ENCODE measurements around the gene CANX.
"Not testable (repeated sequence)": the region's sequence is repeated elsewhere in the genome, so short reads cannot be mapped to it uniquely, and the experiment has no call there.

The CANX gene

DNA sequence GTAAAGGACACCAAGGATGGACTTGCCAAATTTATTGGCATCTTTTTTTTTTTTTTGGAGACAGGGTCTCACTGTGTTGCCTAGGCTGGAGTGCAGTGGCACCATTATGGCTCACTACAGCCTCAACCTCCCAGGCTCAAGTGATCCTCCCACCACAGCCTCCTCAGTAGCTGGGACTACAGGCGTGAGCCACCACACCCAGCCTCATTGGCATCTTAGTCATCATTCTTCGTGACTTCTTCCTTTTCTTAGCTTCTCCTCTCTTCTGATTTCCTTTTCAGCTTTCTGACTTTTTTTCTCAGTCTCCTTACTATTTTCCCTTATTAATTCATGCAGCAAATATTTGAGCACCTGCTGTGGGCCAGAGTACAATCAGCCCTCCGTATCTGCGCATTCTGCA is 40.0 kb downstream of the CANX start:
- no peak for DNase-seq (ENCODE audit: low read depth, low spot score)
- Histone ChIP-seq H3K9ac (ENCODE audit: insufficient read length) (no peak overlapping the region), H3K9me3 (ENCODE audit: low read depth, low read length) (no peaks in the 10 kb centered on the region), H3K27ac (no peak overlapping the region), H3K36me3 (ENCODE audit: insufficient read depth, low read length) (peaks cover 38% of the 10 kb centered on the region), H3K4me3 (no peak overlapping the region)
- TF ChIP-seq EZH2 (IDR thresholded peaks at IDR 0.05) (no peak), FOXP2 (optimal IDR thresholded peaks at IDR 0.05; ENCODE audit: control extremely low read depth, extremely low read length, insufficient read depth) (no peak), POLR2AphosphoS5 (IDR thresholded peaks at IDR 0.05; ENCODE audit: borderline replicate concordance, low read depth, low read length) (no peak)

DNA sequence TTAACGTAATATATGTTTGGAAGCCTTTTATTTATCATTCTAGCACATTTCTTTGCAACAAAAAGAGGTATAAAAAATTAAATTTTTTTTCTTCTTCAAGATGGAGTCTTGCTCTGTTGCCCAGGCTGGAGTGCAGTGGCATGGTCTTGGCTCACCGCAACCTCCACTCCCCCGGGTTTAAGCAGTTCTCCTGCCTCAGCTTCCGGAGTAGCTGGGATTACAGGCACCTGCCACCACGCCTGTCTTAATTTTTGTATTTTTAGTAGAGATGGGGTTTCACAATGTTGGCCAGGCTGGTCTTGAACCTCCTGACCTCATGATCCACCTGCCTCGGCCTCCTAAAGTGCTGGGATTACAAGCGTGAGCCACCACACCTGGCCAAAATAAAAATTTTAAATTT is 45.3 kb downstream of the CANX start:
- H3K36me3 ChIP-seq (ENCODE audit: insufficient read depth, low read length), result peaks cover 25% of the 10 kb centered on the region
- not testable (repeated sequence) for DNase-seq (ENCODE audit: low read depth, low spot score); H3K9ac ChIP-seq (ENCODE audit: insufficient read length); H3K9me3 ChIP-seq (ENCODE audit: low read depth, low read length); H3K27ac ChIP-seq; H3K4me3 ChIP-seq

DNA sequence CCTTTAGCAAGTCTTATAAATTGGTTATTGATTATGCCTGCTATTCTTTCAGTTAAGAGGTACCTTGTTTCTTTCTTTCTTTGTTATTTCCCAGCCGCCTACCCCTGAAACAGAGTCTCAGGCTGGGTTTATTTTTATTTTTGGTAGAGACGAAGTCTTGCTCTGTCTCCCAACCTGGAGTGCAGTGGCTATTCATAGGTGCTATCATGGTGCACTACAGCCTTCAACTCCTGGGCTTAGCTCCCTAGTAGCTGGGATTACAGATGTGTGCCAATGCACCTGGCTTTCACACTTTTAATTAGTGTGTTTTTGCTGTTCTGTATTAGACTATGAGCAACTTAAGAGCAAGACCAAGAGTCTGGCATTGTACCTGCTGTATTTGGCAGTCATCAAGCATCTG is 48.1 kb downstream of the CANX start:
- no peak for DNase-seq (ENCODE audit: low read depth, low spot score)
- TF ChIP-seq FOXP2 (optimal IDR thresholded peaks at IDR 0.05; ENCODE audit: control extremely low read depth, extremely low read length, insufficient read depth), result no peak
- no peak for TF ChIP-seq POLR2AphosphoS5 (IDR thresholded peaks at IDR 0.05; ENCODE audit: borderline replicate concordance, low read depth, low read length)
- TF ChIP-seq EZH2 (IDR thresholded peaks at IDR 0.05), result no peak
- Histone ChIP-seq H3K9me3 (ENCODE audit: low read depth, low read length) (no peaks in the 10 kb centered on the region), H3K4me3 (no peak overlapping the region), H3K36me3 (ENCODE audit: insufficient read depth, low read length) (peaks cover 29% of the 10 kb centered on the region), H3K27ac (no peak overlapping the region), H3K9ac (ENCODE audit: insufficient read length) (no peak overlapping the region)

DNA sequence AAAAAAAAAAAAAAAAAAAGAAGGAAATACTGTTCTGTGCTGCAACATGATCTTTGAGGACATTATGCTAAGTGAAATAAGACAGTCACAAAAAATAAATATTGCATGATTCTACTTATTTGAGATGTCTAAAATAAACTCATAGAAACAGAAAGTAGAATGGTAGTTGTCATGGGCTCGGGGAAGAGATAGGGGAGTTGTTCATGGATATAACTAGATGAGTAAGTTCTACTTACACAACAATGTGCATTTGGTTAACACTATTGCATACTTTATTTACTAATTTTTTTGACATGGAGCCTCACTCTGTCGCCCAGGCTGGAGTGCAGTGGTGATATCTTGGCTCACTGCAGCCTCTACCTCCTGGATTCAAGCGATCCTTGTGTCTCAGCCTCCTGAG is 49.0 kb downstream of the CANX start:
- H3K36me3 ChIP-seq (ENCODE audit: insufficient read depth, low read length), result peaks cover 23% of the 10 kb centered on the region
- H3K9me3 ChIP-seq (ENCODE audit: low read depth, low read length), result no peaks in the 10 kb centered on the region

DNA sequence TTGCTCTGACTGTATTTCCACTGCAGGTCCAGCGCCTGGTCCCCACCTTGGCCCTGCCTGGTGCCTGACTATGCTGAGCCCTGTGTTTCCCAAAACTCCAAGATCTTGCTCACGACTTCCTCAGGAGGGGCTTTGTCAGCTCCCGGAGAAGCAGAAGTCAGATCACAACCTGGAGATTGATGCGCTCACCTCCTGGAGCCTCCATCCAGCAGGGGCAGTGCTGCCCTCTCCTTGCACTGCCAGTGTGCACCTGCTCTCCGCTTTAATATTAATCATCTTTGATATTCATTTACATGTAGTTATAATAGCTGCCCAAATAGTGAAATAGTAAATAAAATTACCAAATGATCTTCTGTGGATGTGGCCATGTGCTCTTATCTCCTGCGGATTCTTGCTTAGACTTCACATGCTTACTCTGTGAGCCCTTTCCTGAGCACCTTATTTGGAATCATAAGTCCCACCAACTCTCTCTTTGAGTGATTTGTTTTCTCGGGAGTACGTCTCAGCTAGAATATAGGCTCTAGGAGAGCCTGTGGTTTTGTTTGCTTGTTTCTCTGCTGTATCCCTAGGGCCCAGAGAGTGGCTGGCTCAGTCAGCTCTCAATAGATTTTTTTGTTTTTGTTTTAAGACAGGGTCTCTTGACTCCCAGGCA is 51.2 kb downstream of the CANX start:
- peaks cover 23% of the 10 kb centered on the region for H3K36me3 ChIP-seq (ENCODE audit: insufficient read depth, low read length)
- H3K27ac ChIP-seq, result no peak overlapping the region
- DNase-seq (ENCODE audit: low read depth, low spot score), result no peak
- H3K9me3 ChIP-seq (ENCODE audit: low read depth, low read length), result no peaks in the 10 kb centered on the region
- no peak for TF ChIP-seq FOXP2 (optimal IDR thresholded peaks at IDR 0.05; ENCODE audit: control extremely low read depth, extremely low read length, insufficient read depth)
- no peak overlapping the region for H3K4me3 ChIP-seq
- no peak overlapping the region for H3K9ac ChIP-seq (ENCODE audit: insufficient read length)

More for the DNA sequence above, 49.0 kb downstream of the CANX start:
- TF ChIP-seq POLR2AphosphoS5 (IDR thresholded peaks at IDR 0.05; ENCODE audit: borderline replicate concordance, low read depth, low read length), result no peak
- TF ChIP-seq FOXP2 (optimal IDR thresholded peaks at IDR 0.05; ENCODE audit: control extremely low read depth, extremely low read length, insufficient read depth), result no peak
- no peak for TF ChIP-seq EZH2 (IDR thresholded peaks at IDR 0.05)
- DNase-seq (ENCODE audit: low read depth, low spot score), result no peak
- Histone ChIP-seq H3K9ac (ENCODE audit: insufficient read length) (no peak overlapping the region), H3K27ac (no peak overlapping the region), H3K4me3 (no peak overlapping the region)

DNA sequence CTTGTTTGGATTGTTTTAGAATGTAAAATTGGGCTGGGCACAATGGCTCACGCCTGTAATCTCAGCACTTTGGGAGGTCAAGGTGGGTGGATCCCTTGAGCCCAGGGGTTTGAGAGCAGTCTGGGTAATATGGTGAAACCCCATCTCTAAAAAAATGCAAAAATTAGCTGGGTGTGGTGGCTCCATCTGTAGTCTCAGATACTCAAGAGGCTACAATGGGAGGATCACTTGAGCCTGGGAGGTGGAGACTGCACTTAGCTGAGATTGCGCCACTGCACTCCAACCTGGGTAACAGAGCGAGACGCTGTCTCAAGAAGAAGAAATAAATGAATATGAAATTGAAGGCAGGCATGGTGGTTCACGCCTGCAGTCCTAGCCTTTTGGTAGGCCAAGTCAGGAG is 55.2 kb downstream of the CANX start:
- TF ChIP-seq POLR2AphosphoS5 (IDR thresholded peaks at IDR 0.05; ENCODE audit: borderline replicate concordance, low read depth, low read length), result no peak
- no peak for TF ChIP-seq FOXP2 (optimal IDR thresholded peaks at IDR 0.05; ENCODE audit: control extremely low read depth, extremely low read length, insufficient read depth)
- TF ChIP-seq EZH2 (IDR thresholded peaks at IDR 0.05), result no peak
- Histone ChIP-seq H3K9me3 (ENCODE audit: low read depth, low read length) (no peaks in the 10 kb centered on the region), H3K36me3 (ENCODE audit: insufficient read depth, low read length) (peaks cover 14% of the 10 kb centered on the region; the same call in 1 of the 2 replicates), H3K4me3 (no peak overlapping the region), H3K27ac (no peak overlapping the region), H3K9ac (ENCODE audit: insufficient read length) (no peak overlapping the region)
- no peak for DNase-seq (ENCODE audit: low read depth, low spot score)

DNA sequence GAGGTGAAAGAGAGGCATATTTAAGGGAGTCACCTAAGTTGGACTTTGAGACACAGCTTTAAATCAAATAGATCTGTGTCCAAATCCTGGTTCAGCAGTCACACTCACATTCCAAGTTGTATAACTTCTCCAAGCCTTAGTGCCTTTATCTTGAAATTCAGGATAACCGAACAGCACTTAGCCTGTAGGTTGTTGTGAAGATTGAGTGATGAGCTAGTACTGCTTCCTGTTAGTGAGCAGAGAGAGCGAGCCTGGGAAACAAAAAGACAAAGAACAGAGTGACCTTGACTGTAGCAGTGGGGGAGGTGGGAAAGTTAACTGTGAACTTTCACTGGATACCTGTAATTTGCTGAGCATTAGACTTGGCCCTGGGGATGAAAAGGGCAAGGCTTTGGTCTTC is 56.3 kb downstream of the CANX start:
- Histone ChIP-seq H3K9me3 (ENCODE audit: low read depth, low read length) (no peaks in the 10 kb centered on the region), H3K36me3 (ENCODE audit: insufficient read depth, low read length) (peaks cover 8% of the 10 kb centered on the region; the same call in 1 of the 2 replicates), H3K27ac (no peak overlapping the region), H3K4me3 (no peak overlapping the region), H3K9ac (ENCODE audit: insufficient read length) (no peak overlapping the region)
- DNase-seq (ENCODE audit: low read depth, low spot score), result no peak
- TF ChIP-seq POLR2AphosphoS5 (IDR thresholded peaks at IDR 0.05; ENCODE audit: borderline replicate concordance, low read depth, low read length) (no peak), EZH2 (IDR thresholded peaks at IDR 0.05) (no peak), FOXP2 (optimal IDR thresholded peaks at IDR 0.05; ENCODE audit: control extremely low read depth, extremely low read length, insufficient read depth) (no peak)

DNA sequence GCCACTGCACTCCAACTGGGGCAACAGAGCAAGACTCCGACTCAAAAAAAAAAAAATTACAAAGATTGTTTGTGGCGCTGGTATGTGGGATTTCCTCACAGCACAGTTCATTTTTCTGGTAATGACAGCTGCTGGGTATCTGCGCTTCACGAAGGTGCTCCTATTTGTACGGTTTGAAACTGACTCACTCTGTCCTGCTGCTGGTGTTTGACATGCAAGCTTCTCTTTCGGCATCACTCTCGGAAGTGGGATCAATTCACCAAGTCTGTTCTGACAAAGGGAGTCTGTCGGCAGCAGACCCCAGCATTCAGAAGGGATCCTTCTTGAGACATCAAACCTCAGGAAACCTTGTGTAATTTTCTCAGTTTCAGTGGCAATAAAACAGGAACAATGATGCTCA is 60.2 kb downstream of the CANX start:
- Histone ChIP-seq H3K36me3 (ENCODE audit: insufficient read depth, low read length) (no peaks in the 10 kb centered on the region), H3K9ac (ENCODE audit: insufficient read length) (no peak overlapping the region), H3K4me3 (no peak overlapping the region), H3K9me3 (ENCODE audit: low read depth, low read length) (no peaks in the 10 kb centered on the region), H3K27ac (no peak overlapping the region)
- no peak for DNase-seq (ENCODE audit: low read depth, low spot score)
- TF ChIP-seq EZH2 (IDR thresholded peaks at IDR 0.05), result no peak
- no peak for TF ChIP-seq FOXP2 (optimal IDR thresholded peaks at IDR 0.05; ENCODE audit: control extremely low read depth, extremely low read length, insufficient read depth)
- TF ChIP-seq POLR2AphosphoS5 (IDR thresholded peaks at IDR 0.05; ENCODE audit: borderline replicate concordance, low read depth, low read length), result no peak

Measured in SK-N-MC (cell line).